PC-3 (cell line): ENCODE results near the gene ZNF438. TPM values are rescaled to one million over a fixed set of nuclear protein-coding genes. Genes with fewer than 3 reads are reported as not detected.

Experiments
- ATAC-seq: fragments of 200-7000 bp; cut with Tn5 transposase; 2 replicates; pipeline ENCODE4 v1.9.1; 2020; ENCODE audit warnings: mild to moderate bottlenecking, moderate library complexity
- BruUV-seq: library from RNA; stranded (reverse); fragments of 400-500 nt; replicated peaks from 2 replicates; lab custom pipeline; 2021; lab: Mats Ljungman, UMichigan
- CTCF ChIA-PET: fragments of 300-600 bp; sonication (Branson Sonifier 250); formaldehyde crosslinking; loops from one replicate; lab custom pipeline; 2022; ENCODE audit warnings: antibody characterized with exemption; lab: Charles Lee
- POLR2A ChIA-PET: fragments of 300-600 bp; sonication (Branson Sonifier 250); formaldehyde crosslinking; loops from one replicate; lab custom pipeline; 2022; ENCODE audit warnings: antibody characterized with exemption; ENCODE audit not compliant: unreplicated experiment; lab: Charles Lee
- DNase-seq: peaks from one replicate; pipeline ENCODE4 v3.0.0-alpha.2; 2015
- H2AFZ ChIP-seq: fragments of 300-600 bp; sonication (generic); 2 replicates; pipeline ENCODE4 v1.6.0; 2016; ENCODE audit warnings: antibody characterized with exemption, low read length
- H3F3A ChIP-seq: fragments of 300-600 bp; sonication (generic); one replicate; pipeline ENCODE4 v1.6.0; 2017; ENCODE audit warnings: antibody characterized with exemption, low read length, control low read depth, mild to moderate bottlenecking; ENCODE audit not compliant: unreplicated experiment
- H3K27ac ChIP-seq: fragments of 300-600 bp; sonication (generic); 2 replicates; pipeline ENCODE4 v1.5.1; 2016; ENCODE audit warnings: mild to moderate bottlenecking, low read length
- H3K27me3 ChIP-seq: fragments of 300-600 bp; sonication (generic); 2 replicates; pipeline ENCODE4 v1.6.1; 2016; ENCODE audit warnings: low read length, mixed read lengths
- H3K36me3 ChIP-seq: fragments of 300-600 bp; sonication (generic); 2 replicates; pipeline ENCODE4 v1.6.1; 2016; ENCODE audit warnings: low read depth, mixed run types, low read length, mixed read lengths
- H3K4me1 ChIP-seq: fragments of 300-600 bp; sonication (generic); 2 replicates; pipeline ENCODE4 v1.5.1; 2016; ENCODE audit warnings: low read length; ENCODE audit not compliant: insufficient read depth
- H3K4me2 ChIP-seq: fragments of 300-600 bp; sonication (generic); 2 replicates; pipeline ENCODE4 v1.6.0; 2016; ENCODE audit warnings: low read length
- H3K4me3 ChIP-seq: fragments of 300-600 bp; sonication (generic); 2 replicates; pipeline ENCODE4 v1.5.1; 2016; ENCODE audit warnings: mild to moderate bottlenecking, low read length, mixed read lengths
- H3K79me2 ChIP-seq: fragments of 300-600 bp; sonication (generic); 2 replicates; pipeline ENCODE4 v1.6.1; 2017; ENCODE audit warnings: low read length, mixed read lengths
- H3K9ac ChIP-seq: fragments of 300-600 bp; sonication (generic); 2 replicates; pipeline ENCODE4 v1.6.0; 2016; ENCODE audit warnings: mild to moderate bottlenecking, low read length
- H3K9me2 ChIP-seq: fragments of 300-600 bp; sonication (generic); replicated peaks from 2 replicates; pipeline ENCODE4 v1.6.1; 2016; ENCODE audit warnings: mixed run types, low read length, mixed read lengths
- H3K9me3 ChIP-seq: fragments of 300-600 bp; sonication (generic); 2 replicates; pipeline ENCODE4 v1.6.1; 2016; ENCODE audit warnings: low read length, mixed read lengths
- H4K20me1 ChIP-seq: fragments of 300-600 bp; sonication (generic); 2 replicates; pipeline ENCODE4 v1.6.1; 2016; ENCODE audit warnings: low read length, mixed read lengths
- EZH2 ChIP-seq: fragments of 300-600 bp; sonication (generic); IDR thresholded peaks from one replicate; pipeline ENCODE4 v1.6.1; 2017; ENCODE audit warnings: antibody characterized with exemption, mild to moderate bottlenecking, low read length; ENCODE audit not compliant: unreplicated experiment
- EZH2phosphoT487 ChIP-seq: fragments of 300-600 bp; sonication (generic); IDR thresholded peaks from 2 replicates; pipeline ENCODE4 v1.6.1; 2018; ENCODE audit warnings: mild to moderate bottlenecking, antibody characterized with exemption, low read length, borderline replicate concordance
- intact Hi-C: fragments of 100-400 bp; cut with micrococcal nuclease; formaldehyde crosslinking; loops from 2 replicates; pipeline ENCODE4 v1.9.0; 2023
- total RNA-seq: library from RNA; depleted of rRNA; stranded (reverse); fragments of >200 nt; gene quantifications from 2 replicates; pipeline ENCODE4 v1.2.3, GENCODE V29; 2014
- TF ChIP-seq, protein P1 (sequence below): fragments of 300-600 bp; sonication (generic); conservative IDR thresholded peaks from 2 replicates; pipeline ENCODE4 v1.5.1; 2017; ENCODE audit warnings: antibody characterized with exemption, low read depth, mild to moderate bottlenecking, low read length

ZNF438 gene
- total RNA-seq, 1 experiment from 2014 or later: 0.98 TPM

DNA sequence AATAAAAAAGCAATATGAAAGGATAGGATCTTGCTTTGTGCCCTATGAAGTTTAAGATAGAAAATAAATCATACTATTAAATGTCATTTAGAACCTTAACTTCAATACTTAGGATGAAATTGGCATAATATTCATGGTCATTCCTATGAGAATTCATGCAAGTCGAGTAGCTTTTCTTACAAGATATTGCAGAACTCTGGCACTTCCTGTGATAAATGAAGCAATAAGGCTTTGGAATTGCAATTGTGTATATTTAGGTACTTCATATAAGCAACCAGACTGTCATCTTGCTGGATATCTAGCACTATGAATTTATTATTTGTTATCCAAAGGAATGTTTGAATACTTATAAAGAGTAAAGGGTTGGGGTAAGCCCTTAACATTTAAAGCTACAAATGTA, 116.5 kb downstream of the ZNF438 start:
- Histone ChIP-seq H3K9ac (no peak overlapping the region), H4K20me1 (no peaks in the 10 kb centered on the region), H3K9me3 (no peaks in the 10 kb centered on the region), H3K27me3 (no peaks in the 10 kb centered on the region), H3F3A (no peaks in the 10 kb centered on the region), H3K4me3 (no peak overlapping the region), H3K27ac (no peak overlapping the region), H3K4me1 (no peaks in the 10 kb centered on the region), H2AFZ (no peak overlapping the region), H3K9me2 (no peaks in the 10 kb centered on the region), H3K79me2 (no peaks in the 10 kb centered on the region), H3K4me2 (no peak overlapping the region), H3K36me3 (no peaks in the 10 kb centered on the region)
- intact Hi-C loops: no loop called here
- CTCF ChIA-PET: no interaction called here
- TF ChIP-seq EZH2 (no peak), EZH2phosphoT487 (no peak)
- TF ChIP-seq, protein P1, sequence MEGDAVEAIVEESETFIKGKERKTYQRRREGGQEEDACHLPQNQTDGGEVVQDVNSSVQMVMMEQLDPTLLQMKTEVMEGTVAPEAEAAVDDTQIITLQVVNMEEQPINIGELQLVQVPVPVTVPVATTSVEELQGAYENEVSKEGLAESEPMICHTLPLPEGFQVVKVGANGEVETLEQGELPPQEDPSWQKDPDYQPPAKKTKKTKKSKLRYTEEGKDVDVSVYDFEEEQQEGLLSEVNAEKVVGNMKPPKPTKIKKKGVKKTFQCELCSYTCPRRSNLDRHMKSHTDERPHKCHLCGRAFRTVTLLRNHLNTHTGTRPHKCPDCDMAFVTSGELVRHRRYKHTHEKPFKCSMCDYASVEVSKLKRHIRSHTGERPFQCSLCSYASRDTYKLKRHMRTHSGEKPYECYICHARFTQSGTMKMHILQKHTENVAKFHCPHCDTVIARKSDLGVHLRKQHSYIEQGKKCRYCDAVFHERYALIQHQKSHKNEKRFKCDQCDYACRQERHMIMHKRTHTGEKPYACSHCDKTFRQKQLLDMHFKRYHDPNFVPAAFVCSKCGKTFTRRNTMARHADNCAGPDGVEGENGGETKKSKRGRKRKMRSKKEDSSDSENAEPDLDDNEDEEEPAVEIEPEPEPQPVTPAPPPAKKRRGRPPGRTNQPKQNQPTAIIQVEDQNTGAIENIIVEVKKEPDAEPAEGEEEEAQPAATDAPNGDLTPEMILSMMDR: no peak
- ATAC-seq (no peak), DNase-seq (no peak)
- no TSS peak for BruUV-seq
- POLR2A ChIA-PET: no interaction called here

DNA sequence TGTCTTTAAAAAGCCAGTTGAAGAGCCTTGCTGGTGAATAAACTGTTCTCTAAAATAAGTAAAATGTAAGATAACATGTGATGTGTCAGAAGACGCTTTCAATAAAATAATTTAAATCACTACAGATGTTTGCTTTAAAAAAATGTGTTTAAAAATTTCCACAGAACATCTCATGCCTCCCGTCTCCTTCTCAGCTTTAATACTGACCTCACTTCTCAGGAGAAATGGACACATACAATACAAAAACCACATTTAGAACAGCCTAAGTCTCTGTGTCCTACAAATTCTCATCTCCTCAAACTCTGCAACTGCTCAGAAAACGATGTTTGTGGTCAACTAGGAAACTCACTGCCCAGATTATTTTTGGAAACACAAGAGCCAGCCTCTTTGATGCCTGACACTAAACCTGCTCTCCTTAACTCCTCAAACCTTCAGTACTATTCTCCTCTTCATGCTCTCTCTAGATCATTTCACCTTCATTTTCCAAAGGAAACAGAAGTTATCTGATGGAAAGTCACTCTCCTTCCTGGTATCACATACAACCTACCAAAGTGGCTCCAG, 120.3 kb downstream of the ZNF438 start:
- Histone ChIP-seq H3K4me2 (no peak overlapping the region), H3F3A (no peaks in the 10 kb centered on the region), H3K36me3 (no peaks in the 10 kb centered on the region), H3K27ac (no peak overlapping the region), H3K4me3 (no peak overlapping the region), H2AFZ (no peak overlapping the region), H3K79me2 (no peaks in the 10 kb centered on the region), H3K27me3 (no peaks in the 10 kb centered on the region), H3K9me2 (no peaks in the 10 kb centered on the region), H3K4me1 (no peaks in the 10 kb centered on the region), H4K20me1 (no peaks in the 10 kb centered on the region), H3K9ac (no peak overlapping the region), H3K9me3 (no peaks in the 10 kb centered on the region)
- BruUV-seq: no TSS peak
- TF ChIP-seq, protein P1: no peak
- TF ChIP-seq EZH2 (no peak), EZH2phosphoT487 (no peak)
- no peak for ATAC-seq
- intact Hi-C loops: no loop called here
- POLR2A ChIA-PET: no interaction called here
- CTCF ChIA-PET: no interaction called here
- no peak for DNase-seq

DNA sequence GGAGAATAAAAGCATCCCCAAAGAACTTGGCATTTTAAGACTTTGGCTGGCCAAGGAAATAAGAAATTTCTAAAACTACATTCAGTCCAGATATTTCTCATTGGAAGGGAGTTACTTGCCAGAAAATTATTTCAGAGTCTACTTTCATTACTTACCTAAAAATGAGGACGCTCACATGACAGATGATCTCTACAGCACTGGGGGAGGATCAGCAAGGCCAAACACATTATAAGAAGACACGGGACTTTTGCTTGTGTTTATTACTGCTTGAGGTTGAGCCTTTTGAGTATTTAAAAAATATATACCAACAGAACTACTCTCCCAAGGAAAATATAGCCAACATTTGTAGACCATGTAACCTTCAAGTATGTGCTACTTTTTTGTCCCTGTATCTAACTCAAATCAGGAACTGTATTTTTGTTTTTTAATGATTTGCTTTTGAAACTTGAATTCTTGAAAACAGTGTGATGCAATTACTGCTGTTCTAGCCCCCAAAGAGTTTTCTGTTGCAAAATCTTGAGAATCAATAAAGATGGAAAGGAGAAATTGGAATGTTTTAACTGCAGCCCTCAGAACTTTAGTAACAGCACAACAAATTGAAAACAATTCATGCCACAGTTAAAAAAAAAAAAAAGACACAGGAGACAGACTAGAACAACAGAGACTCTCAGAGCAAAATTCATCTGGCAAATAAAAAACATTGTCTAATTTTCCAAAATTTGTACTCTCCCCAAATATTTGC, 128.1 kb downstream of the ZNF438 start:
- Histone ChIP-seq H3K4me1 (no peaks in the 10 kb centered on the region), H3K9me2 (no peaks in the 10 kb centered on the region), H3K27ac (no peak overlapping the region), H3K9me3 (no peaks in the 10 kb centered on the region), H3K4me2 (no peak overlapping the region), H2AFZ (no peak overlapping the region), H3K36me3 (no peaks in the 10 kb centered on the region), H3K79me2 (no peaks in the 10 kb centered on the region), H4K20me1 (no peaks in the 10 kb centered on the region), H3K9ac (no peak overlapping the region), H3K4me3 (no peak overlapping the region), H3F3A (no peaks in the 10 kb centered on the region), H3K27me3 (no peaks in the 10 kb centered on the region)
- ATAC-seq (no peak), DNase-seq (no peak)
- CTCF ChIA-PET: no interaction called here
- POLR2A ChIA-PET: no interaction called here
- TF ChIP-seq, protein P1: no peak
- TF ChIP-seq EZH2 (no peak), EZH2phosphoT487 (no peak)
- intact Hi-C loops: no loop called here
- BruUV-seq: no TSS peak
